Daoy (cell line): ENCODE results near the gene YY1AP1. TPM values are rescaled to one million over a fixed set of nuclear protein-coding genes. Genes with fewer than 3 reads are reported as not detected.
"Not testable (repeated sequence)": the region's sequence is repeated elsewhere in the genome, so short reads cannot be mapped to it uniquely, and the experiment has no call there.

ENCODE experiments used
- DNase-seq: peaks from one replicate; pipeline ENCODE4 v3.0.0-alpha.2; 2015; ENCODE audit warnings: low read depth
- total RNA-seq: library from RNA; depleted of rRNA; stranded (reverse); fragments of >200 nt; shearing (Covaris generic); gene quantifications from 2 replicates; pipeline ENCODE4 v1.2.3, GENCODE V29; 2014; rRNA removed

YY1AP1 gene
- total RNA-seq, 1 experiment from 2014 or later: 27.5 TPM

- DNase-seq: peak; percentile 83
Measured at GRCh38 chr1:155648207-155649147, 40.1 kb downstream of the YY1AP1 start.

GRCh38 chr1:155646307-155646706 lies 42.3 kb downstream of the YY1AP1 start:
- peak; percentile 7 for DNase-seq

GRCh38 chr1:155645648-155646047 lies 42.9 kb downstream of the YY1AP1 start:
- peak; percentile 28 for DNase-seq

- DNase-seq: no peak
Measured at GRCh38 chr1:155645034-155645598, 43.5 kb downstream of the YY1AP1 start.

- no peak for DNase-seq
Measured at GRCh38 chr1:155643230-155643629, 45.3 kb downstream of the YY1AP1 start.

- not testable (repeated sequence) for DNase-seq
Measured at GRCh38 chr1:155642559-155643180, 45.9 kb downstream of the YY1AP1 start.

- no peak for DNase-seq
Measured at GRCh38 chr1:155640367-155640766, 48.2 kb downstream of the YY1AP1 start.

GRCh38 chr1:155636397-155637153 lies 52.0 kb downstream of the YY1AP1 start:
- DNase-seq: no peak

GRCh38 chr1:155626428-155626827 lies 62.1 kb downstream of the YY1AP1 start:
- not testable (repeated sequence) for DNase-seq

GRCh38 chr1:155623357-155623756 lies 65.2 kb downstream of the YY1AP1 start:
- no peak for DNase-seq

- DNase-seq: no peak
Measured at GRCh38 chr1:155622191-155622590, 66.4 kb downstream of the YY1AP1 start.

GRCh38 chr1:155613226-155613625 lies 75.3 kb downstream of the YY1AP1 start:
- not testable (repeated sequence) for DNase-seq

- not testable (repeated sequence) for DNase-seq
Measured at GRCh38 chr1:155610257-155610647, 78.3 kb downstream of the YY1AP1 start.

GRCh38 chr1:155609515-155610256 lies 78.9 kb downstream of the YY1AP1 start, which contains the start of gene MSTO1:
MSTO1 (plus strand) TSS chr1:155610218; CDS start chr1:155610249, 31 bp downstream.
- peak; percentile 99 for DNase-seq

Other genes starting within 250 kb of the YY1AP1 start
- gene ASH1L, start 126.0 kb downstream of the YY1AP1 start, total RNA-seq: 16.2 and 16.5 TPM in 2 replicates
- gene MSTO1, start 78.6 kb downstream of the YY1AP1 start, total RNA-seq: 26.5 and 47.1 TPM in 2 replicates
- gene DAP3, start 317 bp upstream of the YY1AP1 start, total RNA-seq: 96.4 and 103 TPM in 2 replicates
- 16.0 and 22.5 TPM in 2 replicates for gene GON4L, start 168.4 kb upstream of the YY1AP1 start, total RNA-seq
- 7.4 and 12.8 TPM in 2 replicates for gene SYT11, start 170.8 kb upstream of the YY1AP1 start, total RNA-seq
- 22.4 and 26.6 TPM in 2 replicates for gene RIT1, start 222.6 kb upstream of the YY1AP1 start, total RNA-seq
- gene KHDC4, start 245.6 kb upstream of the YY1AP1 start, total RNA-seq: 45.8 and 58.2 TPM in 2 replicates